GM12874 (cell line): ENCODE results near the gene ELP5.

Source experiments
- CTCF ChIP-seq: IDR thresholded peaks from 2 replicates; pipeline ENCODE4 v1.5.1; 2011; ENCODE audit warnings: low read depth, mild to moderate bottlenecking, control low read depth, low read length, moderate library complexity; ENCODE audit not compliant: insufficient read depth

Gene ELP5

GRCh38 chr17:7219812-7220592, 32.0 kb upstream of the ELP5 start, which contains the start of the genes ACADVL and DLG4:
Gene ACADVL, plus strand, starts transcription at chr17:7219938. Its CDS starts 47 bp downstream, at chr17:7219985.
Gene DLG4, minus strand, starts transcription at chr17:7219836.
- no peak for TF ChIP-seq CTCF

GRCh38 chr17:7220593-7221277, 31.3 kb upstream of the ELP5 start:
- TF ChIP-seq CTCF: peak; percentile 74

GRCh38 chr17:7221278-7222092, 30.5 kb upstream of the ELP5 start:
- no peak for TF ChIP-seq CTCF

GRCh38 chr17:7222093-7222971, 29.7 kb upstream of the ELP5 start:
- TF ChIP-seq CTCF: no peak

GRCh38 chr17:7222972-7223292, 29.1 kb upstream of the ELP5 start:
- no peak for TF ChIP-seq CTCF

- no peak for TF ChIP-seq CTCF
Measured at GRCh38 chr17:7223375-7223774, 28.6 kb upstream of the ELP5 start.
